ENCODE data around the gene SLC16A7. TPM values are rescaled to one million over a fixed set of nuclear protein-coding genes. Genes with fewer than 3 reads are reported as not detected.

SLC16A7 gene
- total RNA-seq, 4 donors from 2014 or later, result 56.9 to 127 (median 64.9) TPM

- no peak for DNase-seq (ENCODE audit: low spot score)
- no peak for TF ChIP-seq CTCF (IDR thresholded peaks at IDR 0.05)
- no peak for ATAC-seq (ENCODE audit: low FRiP score)
These were observed 137.4 kb downstream of the SLC16A7 start for GRCh38 chr12:59733200-59733599.

GRCh38 chr12:59734371-59734770, 138.5 kb downstream of the SLC16A7 start:
- ATAC-seq (ENCODE audit: low FRiP score), result no peak

GRCh38 chr12:59735231-59735630, 139.4 kb downstream of the SLC16A7 start:
- ATAC-seq (ENCODE audit: low FRiP score), result no peak
- no peak for TF ChIP-seq CTCF (IDR thresholded peaks at IDR 0.05)
- no peak for DNase-seq (ENCODE audit: low spot score)

More at GRCh38 chr12:59734371-59734770, 138.5 kb downstream of the SLC16A7 start:
- no peak for TF ChIP-seq CTCF (IDR thresholded peaks at IDR 0.05)
- DNase-seq (ENCODE audit: low spot score), result no peak

GRCh38 chr12:59736359-59736758, 140.5 kb downstream of the SLC16A7 start:
- no peak for TF ChIP-seq CTCF (IDR thresholded peaks at IDR 0.05)
- ATAC-seq (ENCODE audit: low FRiP score), result no peak
- no peak for DNase-seq (ENCODE audit: low spot score)

GRCh38 chr12:59736786-59737185, 141.0 kb downstream of the SLC16A7 start:
- DNase-seq (ENCODE audit: low spot score) (no peak), ATAC-seq (ENCODE audit: low FRiP score) (no peak)
- no peak for TF ChIP-seq CTCF (IDR thresholded peaks at IDR 0.05)

- no peak for TF ChIP-seq CTCF (IDR thresholded peaks at IDR 0.05)
- ATAC-seq (ENCODE audit: low FRiP score) (no peak), DNase-seq (ENCODE audit: low spot score) (no peak)
These were observed 142.1 kb downstream of the SLC16A7 start for GRCh38 chr12:59737725-59738463.

GRCh38 chr12:59742841-59743240, 147.0 kb downstream of the SLC16A7 start:
- no peak for TF ChIP-seq CTCF (IDR thresholded peaks at IDR 0.05)
- DNase-seq (ENCODE audit: low spot score) (no peak), ATAC-seq (ENCODE audit: low FRiP score) (no peak)

Data from omental fat pad (tissue), 4 donors.